RWPE1 (cell line): ENCODE data around the gene MAML1.
A peak's percentile ranks its signal among the peaks of the same experiment; 100 is the strongest.

Source experiments
- CTCF ChIA-PET: fragments of 350-600 bp; sonication (Branson Sonifier 250); formaldehyde crosslinking; extraction: SDS; loops from one replicate; lab custom pipeline; 2021; lab: Yijun Ruan, JAX
- POLR2A ChIA-PET: fragments of 400-600 bp; formaldehyde crosslinking; extraction: SDS; loops from one replicate; lab custom pipeline; 2020; ENCODE audit warnings: antibody characterized with exemption; ENCODE audit not compliant: low non-redundant PET; lab: Yijun Ruan, JAX
- DNase-seq: peaks from one replicate; pipeline ENCODE4 v3.0.0; 2012; ENCODE audit warnings: low spot score
- H3K27ac ChIP-seq: fragments of 450-650 bp; 2 replicates; pipeline ENCODE4 v1.5.1; 2017
- TF ChIP-seq, protein P1 (sequence below): fragments of 450-650 bp; conservative IDR thresholded peaks from 2 replicates; pipeline ENCODE4 v1.5.1; 2017; ENCODE audit warnings: low read depth, mild to moderate bottlenecking

The MAML1 gene

GRCh38 chr5:179747811-179748210 is 15.2 kb downstream of the MAML1 start:
- CTCF ChIA-PET: no interaction called here
- POLR2A ChIA-PET: no interaction called here
- no peak for DNase-seq
- H3K27ac ChIP-seq: no peak overlapping the region
- TF ChIP-seq, protein P1, sequence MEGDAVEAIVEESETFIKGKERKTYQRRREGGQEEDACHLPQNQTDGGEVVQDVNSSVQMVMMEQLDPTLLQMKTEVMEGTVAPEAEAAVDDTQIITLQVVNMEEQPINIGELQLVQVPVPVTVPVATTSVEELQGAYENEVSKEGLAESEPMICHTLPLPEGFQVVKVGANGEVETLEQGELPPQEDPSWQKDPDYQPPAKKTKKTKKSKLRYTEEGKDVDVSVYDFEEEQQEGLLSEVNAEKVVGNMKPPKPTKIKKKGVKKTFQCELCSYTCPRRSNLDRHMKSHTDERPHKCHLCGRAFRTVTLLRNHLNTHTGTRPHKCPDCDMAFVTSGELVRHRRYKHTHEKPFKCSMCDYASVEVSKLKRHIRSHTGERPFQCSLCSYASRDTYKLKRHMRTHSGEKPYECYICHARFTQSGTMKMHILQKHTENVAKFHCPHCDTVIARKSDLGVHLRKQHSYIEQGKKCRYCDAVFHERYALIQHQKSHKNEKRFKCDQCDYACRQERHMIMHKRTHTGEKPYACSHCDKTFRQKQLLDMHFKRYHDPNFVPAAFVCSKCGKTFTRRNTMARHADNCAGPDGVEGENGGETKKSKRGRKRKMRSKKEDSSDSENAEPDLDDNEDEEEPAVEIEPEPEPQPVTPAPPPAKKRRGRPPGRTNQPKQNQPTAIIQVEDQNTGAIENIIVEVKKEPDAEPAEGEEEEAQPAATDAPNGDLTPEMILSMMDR: no peak

- no peak overlapping the region for H3K27ac ChIP-seq
- DNase-seq: no peak
- TF ChIP-seq, protein P1: no peak
- POLR2A ChIA-PET: no interaction called here
- CTCF ChIA-PET: interaction anchor here (0.9 to 1.3 kb wide), 3 partner anchors 13 to 72 kb away, joined by 3 to 8 read pairs (median 5); no protein-coding TSS in a partner anchor
Measured at GRCh38 chr5:179749857-179750508, 17.4 kb downstream of the MAML1 start.

GRCh38 chr5:179753971-179754370 is 21.3 kb downstream of the MAML1 start:
- CTCF ChIA-PET: interaction anchor here (1.5 kb wide), 1 partner anchor 9 kb away, joined by 10 read pairs; no protein-coding TSS in a partner anchor
- POLR2A ChIA-PET: no interaction called here
- DNase-seq: no peak
- TF ChIP-seq, protein P1: no peak
- H3K27ac ChIP-seq: no peak overlapping the region

DNA sequence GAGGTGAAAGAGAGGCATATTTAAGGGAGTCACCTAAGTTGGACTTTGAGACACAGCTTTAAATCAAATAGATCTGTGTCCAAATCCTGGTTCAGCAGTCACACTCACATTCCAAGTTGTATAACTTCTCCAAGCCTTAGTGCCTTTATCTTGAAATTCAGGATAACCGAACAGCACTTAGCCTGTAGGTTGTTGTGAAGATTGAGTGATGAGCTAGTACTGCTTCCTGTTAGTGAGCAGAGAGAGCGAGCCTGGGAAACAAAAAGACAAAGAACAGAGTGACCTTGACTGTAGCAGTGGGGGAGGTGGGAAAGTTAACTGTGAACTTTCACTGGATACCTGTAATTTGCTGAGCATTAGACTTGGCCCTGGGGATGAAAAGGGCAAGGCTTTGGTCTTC is 22.4 kb downstream of the MAML1 start:
- TF ChIP-seq, protein P1: no peak
- DNase-seq: no peak
- no peak overlapping the region for H3K27ac ChIP-seq
- ChIA-PET CTCF (interaction anchor here (1.5 kb wide), 1 partner anchor 8 kb away, joined by 10 read pairs; no protein-coding TSS in a partner anchor), POLR2A (interaction anchor here (0.6 to 1.0 kb wide), 2 partner anchors 15 to 36 kb away, joined by 3 read pairs; no protein-coding TSS in a partner anchor)

- DNase-seq: no peak
- no peak overlapping the region for H3K27ac ChIP-seq
- CTCF ChIA-PET: no interaction called here
- TF ChIP-seq, protein P1: no peak
- POLR2A ChIA-PET: no interaction called here
Measured at GRCh38 chr5:179758955-179759354, 26.3 kb downstream of the MAML1 start.

- ChIA-PET POLR2A (no interaction called here), CTCF (no interaction called here)
- TF ChIP-seq, protein P1: no peak
- DNase-seq: no peak
- peak overlapping the region; percentile 89; the same call in 1 of the 2 replicates for H3K27ac ChIP-seq
Measured at GRCh38 chr5:179759581-179760551, 27.2 kb downstream of the MAML1 start.
